Heart left ventricle (tissue), 13 donors: ENCODE results near the gene CYP2U1.

ENCODE experiments used
- POLR2A ChIP-seq, 2 donors: fragments of 450-650 bp; IDR thresholded peaks; one replicate each; pipeline ENCODE4 v1.6.1; 2017; ENCODE audit warnings: antibody characterized with exemption in 2 of 2, mild to moderate bottlenecking in 2 of 2, moderate library complexity in 2 of 2
- TF ChIP-seq, protein P1 (sequence below), 12 donors: fragments of 200-600 bp; sonication (generic) in 4 of 12; IDR thresholded peaks; one replicate each; pipeline versions ENCODE4 v1.5.0 to v1.8.0; 2018 to 2022; ENCODE audit warnings: antibody characterized with exemption in 12 of 12, mild to moderate bottlenecking in 5 of 12
- donor health status: ischemic (EF 13 %, LVEDD 7.1; RV severe dilation, severe dysfunction).
- donor health status: DM: no; HTN: yes; CAD: no.
- donor health status: DM: no; HTN: no; CAD: no.
- donor health status: ischemic (EF 25% LVEDD 6.9; RV normal size, moderate dysfunction).
- donor health status: ischemic (EF 25% LVEDD 5.7; RV mildly dilated, moderate dysfunction).
- donor health status: ischemic (EF 35%, LVEDD 5.7; RV mildly dilated, moderate dysfunction).
- donor health status: nonischemic (EF 11% LVEDD 7.7; RV severe dilation, severe dysfunction).
- donor health status: DM: yes; HTN: yes; CAD: no.
- donor health status: PGD.
- donor health status: ischemic (EF 29% LVEDD 5.4; RV normal size, mild dysfunction).
- donor health status: nonischemic (EF 23%, LVEDD 6.1; RV moderate dilation, normal function).

GRCh38 chr4:107991945-107992630 is 60.7 kb downstream of the CYP2U1 start:
- TF ChIP-seq, protein P1, sequence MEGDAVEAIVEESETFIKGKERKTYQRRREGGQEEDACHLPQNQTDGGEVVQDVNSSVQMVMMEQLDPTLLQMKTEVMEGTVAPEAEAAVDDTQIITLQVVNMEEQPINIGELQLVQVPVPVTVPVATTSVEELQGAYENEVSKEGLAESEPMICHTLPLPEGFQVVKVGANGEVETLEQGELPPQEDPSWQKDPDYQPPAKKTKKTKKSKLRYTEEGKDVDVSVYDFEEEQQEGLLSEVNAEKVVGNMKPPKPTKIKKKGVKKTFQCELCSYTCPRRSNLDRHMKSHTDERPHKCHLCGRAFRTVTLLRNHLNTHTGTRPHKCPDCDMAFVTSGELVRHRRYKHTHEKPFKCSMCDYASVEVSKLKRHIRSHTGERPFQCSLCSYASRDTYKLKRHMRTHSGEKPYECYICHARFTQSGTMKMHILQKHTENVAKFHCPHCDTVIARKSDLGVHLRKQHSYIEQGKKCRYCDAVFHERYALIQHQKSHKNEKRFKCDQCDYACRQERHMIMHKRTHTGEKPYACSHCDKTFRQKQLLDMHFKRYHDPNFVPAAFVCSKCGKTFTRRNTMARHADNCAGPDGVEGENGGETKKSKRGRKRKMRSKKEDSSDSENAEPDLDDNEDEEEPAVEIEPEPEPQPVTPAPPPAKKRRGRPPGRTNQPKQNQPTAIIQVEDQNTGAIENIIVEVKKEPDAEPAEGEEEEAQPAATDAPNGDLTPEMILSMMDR (IDR thresholded peaks at IDR 0.05), result no peak
- no peak for TF ChIP-seq POLR2A (IDR thresholded peaks at IDR 0.05)
